T-helper 2 cell (primary cell): Measurements from ENCODE around the gene ODF2L.

Source experiments
- DNase-seq, 5 experiments: peaks; one replicate each; pipeline versions ENCODE4 v3.0.0 to v3.0.0-alpha.2; 2012 to 2022
- total RNA-seq, 2 donors: gene quantifications; one replicate each; lab custom pipeline; 2026; lab: John Stamatoyannopoulos, UW

Gene ODF2L
- total RNA-seq: 105 to 108 reads per million in 2 donors

DNA sequence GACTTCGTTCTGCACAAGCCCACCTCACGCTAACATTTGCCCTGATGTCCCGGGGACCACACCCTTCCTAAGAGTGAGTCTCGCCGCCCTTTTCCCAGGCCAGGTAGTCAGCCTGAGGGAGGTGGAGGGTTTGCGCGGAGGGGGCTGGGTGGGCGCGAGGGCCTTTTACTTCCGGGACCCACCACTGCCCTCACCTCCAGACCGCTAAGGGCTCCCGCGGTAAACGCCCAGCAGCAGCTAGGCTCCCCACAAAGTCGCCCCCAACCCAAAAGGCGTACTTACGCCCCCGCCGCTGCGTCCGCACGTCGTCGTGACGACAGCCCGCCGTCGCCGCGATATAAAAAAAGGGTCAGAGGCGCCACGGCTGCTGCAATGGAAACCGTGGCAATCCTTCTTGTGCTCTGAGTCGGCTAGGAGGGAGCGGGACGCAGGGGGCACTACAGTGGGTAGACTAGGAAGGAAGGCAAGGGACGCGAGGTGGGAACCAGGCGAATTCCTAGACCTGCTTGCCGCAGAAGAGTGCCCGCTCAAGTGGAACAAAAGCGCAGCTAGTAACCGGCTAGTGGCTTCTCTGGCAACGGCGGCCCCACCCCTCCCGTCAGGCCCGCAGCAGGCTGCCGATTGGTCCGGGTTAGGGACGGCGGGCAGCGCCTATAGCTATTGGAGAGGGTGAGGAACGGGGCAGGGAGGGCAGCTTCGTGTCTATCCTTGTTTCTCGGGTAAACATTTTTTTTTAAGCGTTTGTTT lies at the start of gene ODF2L:
Gene ODF2L (minus strand): TSS at position 573 of the 747 bp plus-strand sequence. CDS start 9,296 bp downstream, outside the sequence.
- DNase-seq: peak; percentile 72 to 94 (median 85)

DNA sequence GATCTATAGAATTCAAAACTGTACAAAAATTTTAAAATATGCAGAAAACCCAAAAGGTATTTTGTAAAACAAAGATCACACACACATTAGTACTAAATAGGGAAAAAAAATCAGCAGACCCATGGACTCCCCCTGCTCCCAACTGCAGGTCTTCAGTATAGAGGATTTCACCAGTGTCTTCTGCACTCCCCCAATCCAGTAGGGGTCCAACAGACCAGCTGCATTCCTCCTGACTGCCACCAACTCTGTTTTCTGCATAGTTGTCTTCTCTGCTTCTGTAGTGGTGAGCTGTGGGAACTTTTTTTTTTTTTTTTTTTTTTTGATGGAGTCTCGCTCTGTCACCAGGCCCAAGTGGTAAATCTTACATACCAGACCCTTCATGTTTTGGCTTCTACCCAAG lies 49.8 kb upstream of the ODF2L start:
- no peak for DNase-seq

GRCh38 chr1:86441997-86442396 lies 45.9 kb upstream of the ODF2L start:
- no peak for DNase-seq

DNA sequence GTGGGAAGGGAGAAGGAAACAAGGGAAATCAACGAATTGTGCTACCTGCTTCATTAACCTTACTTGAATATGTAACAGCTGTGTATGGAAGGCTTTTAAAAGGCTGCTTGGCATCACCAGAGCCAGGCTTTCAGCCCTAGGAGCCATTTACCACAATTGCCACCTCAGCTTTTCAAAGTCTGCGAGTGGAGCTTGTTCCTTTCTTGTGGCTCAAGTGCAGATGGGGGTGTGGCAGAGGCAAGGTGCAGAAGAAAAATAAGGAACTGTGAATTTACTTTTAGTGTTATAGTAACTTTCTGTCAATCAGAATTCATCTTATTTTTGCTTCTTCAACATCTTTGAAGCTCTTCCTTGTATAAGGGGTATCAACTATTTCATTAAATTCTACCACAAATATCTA lies 45.5 kb upstream of the ODF2L start:
- DNase-seq: peak in 1 of 5 experiments; percentile 4

GRCh38 chr1:86436041-86436440 lies 39.9 kb upstream of the ODF2L start:
- no peak for DNase-seq

DNA sequence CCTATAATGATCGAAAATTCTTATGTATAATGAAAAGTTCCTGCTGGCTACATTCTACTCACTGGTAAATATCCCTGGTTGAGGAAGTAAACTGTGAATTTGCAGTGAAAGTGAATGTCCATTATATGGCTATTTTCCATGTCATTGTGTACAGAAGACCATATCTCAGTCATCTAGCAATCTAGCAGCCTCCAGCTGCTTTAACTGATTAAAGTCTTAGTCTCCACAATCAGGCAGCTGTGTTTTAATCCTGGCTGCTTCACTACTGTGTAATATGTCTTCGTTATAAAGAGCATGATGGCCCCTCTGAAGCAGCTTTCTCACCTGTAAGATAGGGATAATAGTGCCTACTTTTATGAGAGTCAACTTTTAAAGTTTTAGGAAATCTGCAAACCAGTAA lies 39.2 kb upstream of the ODF2L start:
- DNase-seq: no peak

DNA sequence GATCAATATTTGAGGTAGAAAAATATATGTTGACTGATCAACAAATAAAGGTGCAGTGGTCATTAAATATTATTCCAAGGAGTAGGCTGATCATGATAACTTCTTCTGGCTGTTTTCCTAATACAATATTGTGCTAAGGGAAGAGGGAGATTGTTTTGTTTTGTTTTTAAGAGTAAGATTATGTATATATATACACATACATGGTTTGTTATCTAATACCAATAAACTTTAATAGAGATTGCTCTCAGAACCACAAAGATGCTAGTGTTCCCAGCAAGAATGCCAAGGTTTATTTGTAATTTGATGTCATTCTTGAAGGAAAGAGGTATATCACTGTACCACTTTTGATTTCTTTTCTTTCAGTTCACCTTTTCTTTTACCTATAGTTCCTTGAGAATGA lies 37.9 kb upstream of the ODF2L start:
- DNase-seq: no peak

DNA sequence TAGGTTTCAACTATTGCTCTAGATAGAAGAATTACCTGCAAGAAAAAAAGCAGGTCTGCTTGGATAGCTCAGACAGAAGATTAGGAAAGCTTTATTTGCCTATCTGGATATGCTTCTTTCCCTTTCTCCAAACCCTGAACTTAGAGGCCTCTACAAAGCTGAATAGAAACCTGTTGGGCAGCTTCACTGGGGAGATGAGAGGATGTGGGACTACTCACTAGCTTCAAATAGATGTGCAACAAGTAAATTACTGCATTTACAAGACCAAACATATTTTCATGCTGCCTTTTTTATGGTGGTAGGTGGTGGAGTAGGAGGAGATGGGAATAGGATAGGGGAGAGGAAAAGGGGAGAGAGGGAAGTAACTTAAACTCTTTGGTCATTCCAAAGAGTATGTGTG lies 34.3 kb upstream of the ODF2L start:
- DNase-seq: no peak

- peak in 1 of 5 experiments; percentile 3 for DNase-seq
These were observed 33.7 kb upstream of the ODF2L start for GRCh38 chr1:86429835-86430234.

GRCh38 chr1:86429122-86429725 lies 33.1 kb upstream of the ODF2L start:
- no peak for DNase-seq

DNA sequence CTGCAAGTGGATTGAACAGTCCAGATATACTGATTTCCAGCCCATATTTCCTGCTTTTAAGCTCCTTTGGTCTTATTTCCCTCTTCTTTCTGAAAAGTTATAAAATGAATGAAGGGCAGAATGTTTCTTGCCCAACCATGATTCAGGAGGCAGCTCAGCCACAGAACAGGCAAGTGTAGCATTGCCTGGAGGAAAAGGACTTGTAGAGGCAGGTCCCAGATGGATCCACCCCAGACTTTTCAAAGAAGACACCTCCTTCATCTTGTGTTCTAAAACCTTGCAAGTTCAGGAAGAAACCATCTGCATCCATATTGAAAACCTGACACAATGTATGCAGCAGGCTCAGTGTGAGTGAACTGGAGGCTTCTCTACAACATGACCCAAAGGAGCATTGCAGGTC lies 27.8 kb upstream of the ODF2L start, which contains the start of gene CLCA2:
Gene CLCA2 (plus strand): TSS at position 299 of the 400 bp plus-strand sequence. CDS start 77 bp downstream, at position 376.
- DNase-seq: no peak

DNA sequence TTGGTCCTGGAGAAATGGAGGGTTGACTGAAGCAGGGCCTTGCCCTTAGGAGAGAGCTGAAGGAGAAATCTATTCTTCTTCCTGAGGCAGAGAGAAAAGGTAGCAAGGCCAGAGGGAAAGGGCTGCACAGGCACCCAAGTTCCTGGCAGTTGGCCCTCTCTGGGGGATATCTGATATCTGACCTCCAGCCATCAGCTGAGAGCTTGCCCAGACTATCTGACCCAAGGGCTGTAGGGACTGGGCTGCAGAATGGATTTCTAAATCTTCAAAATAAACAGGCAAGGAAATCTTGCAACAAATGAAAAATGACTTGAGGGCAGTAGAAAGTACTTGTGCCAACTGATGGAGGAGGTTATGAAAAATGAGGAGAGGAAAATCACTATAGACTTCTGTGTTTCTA lies 27.4 kb upstream of the ODF2L start:
- DNase-seq: no peak

GRCh38 chr1:86421601-86422280 lies 25.6 kb upstream of the ODF2L start:
- no peak for DNase-seq

DNA sequence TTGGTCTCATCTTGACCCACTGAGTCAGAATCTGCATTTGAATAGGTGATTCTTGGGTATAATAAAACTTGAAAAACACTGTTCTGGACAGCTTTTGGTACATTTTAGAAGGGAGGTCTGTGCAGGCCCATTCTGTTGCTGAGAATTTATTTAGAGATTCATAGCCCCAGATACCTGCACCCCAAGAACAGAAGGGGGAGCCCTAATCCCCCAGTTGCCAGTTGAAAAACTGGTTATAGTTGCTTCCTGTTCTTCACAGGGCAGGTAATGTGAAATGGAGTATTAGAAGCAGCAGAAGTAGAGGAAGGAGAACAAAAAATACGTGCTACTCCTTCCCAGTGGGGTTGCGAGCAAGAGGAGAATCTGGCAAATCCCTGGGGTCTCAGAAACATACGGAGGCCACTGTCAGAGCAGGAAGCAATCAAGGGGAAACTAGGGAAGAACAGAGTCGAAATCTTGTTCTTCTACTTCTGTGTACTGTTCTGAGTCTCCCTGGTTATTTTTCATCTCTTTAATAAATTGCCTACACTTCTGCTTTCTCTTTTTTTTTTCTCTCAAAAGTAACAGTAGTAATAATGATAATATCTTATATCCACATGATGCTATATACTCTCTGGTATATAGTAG lies 23.3 kb upstream of the ODF2L start:
- DNase-seq: peak in 2 of 5 experiments; percentile 21 to 54

DNA sequence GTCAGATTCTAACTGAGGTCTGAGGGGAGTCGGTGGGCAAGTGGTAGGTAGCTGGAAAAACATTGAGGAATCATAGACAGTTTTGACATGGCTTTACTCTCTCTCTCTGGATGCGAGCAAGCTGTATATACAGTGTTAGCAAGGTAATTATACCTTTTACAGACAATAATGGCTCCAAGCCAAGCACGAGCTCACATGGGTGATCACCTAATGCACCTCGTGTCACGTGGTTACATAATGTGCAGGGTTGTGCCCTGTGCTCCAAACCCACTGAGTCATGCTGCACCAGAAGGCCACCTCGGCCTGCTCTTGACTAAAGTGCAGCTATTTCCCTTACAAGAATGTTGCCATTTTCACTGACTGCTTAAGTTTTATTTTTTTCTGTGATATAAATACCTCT lies 20.2 kb upstream of the ODF2L start:
- DNase-seq: no peak

GRCh38 chr1:86410879-86411278 lies 14.8 kb upstream of the ODF2L start:
- DNase-seq: no peak

DNA sequence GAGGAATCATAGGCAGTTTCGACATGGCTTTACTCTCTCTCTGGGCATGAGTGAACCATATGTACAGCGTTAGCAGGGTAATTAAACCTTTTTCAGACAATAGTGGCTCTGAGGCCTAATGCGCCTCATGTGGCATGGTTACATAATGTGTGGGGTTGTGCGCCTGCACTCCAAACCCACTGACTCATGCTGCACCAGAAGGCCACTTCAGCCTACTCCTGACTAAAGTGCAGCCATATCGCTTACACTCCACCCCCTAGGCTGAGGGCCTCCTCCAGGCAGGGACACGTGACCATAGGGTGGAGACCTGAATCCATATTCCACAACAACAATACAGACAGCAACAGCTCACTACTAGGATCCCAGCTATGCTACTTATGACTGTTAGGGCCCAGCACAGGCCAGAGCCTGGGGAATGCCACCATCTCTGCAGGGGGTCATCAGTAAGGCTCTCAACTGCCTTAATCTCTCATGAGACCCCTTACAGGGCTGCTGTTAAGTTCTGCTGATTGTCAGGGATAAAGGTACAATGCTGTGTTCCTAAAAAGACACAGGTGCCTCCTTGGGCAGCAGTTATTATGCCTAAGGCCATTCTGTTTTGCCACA lies 13.4 kb upstream of the ODF2L start:
- DNase-seq: no peak

- DNase-seq: no peak
These were observed 371 bp upstream of the ODF2L start for GRCh38 chr1:86396498-86396890.

DNA sequence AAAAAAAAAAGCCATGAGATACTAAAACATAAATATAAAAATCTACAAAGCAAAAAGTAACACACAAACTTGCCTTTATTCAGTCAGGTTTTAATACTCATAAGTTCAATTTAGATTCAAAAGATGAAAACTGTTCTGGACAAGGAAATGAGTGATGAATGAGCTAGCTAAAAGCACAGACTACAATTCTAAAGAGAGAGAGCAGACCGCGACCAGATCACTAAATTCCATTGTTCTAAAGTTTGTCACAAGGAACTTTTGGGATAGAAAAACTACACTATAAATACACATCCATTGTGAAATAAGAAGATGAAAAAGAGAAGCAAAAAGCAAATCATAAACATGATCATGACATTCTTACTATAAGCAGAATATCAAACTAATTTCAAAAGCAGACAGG lies 1.7 kb downstream of the ODF2L start:
- DNase-seq: no peak

- DNase-seq: peak in 2 of 5 experiments; percentile 35 to 59
These were observed 6.8 kb downstream of the ODF2L start for GRCh38 chr1:86389307-86389706.

DNA sequence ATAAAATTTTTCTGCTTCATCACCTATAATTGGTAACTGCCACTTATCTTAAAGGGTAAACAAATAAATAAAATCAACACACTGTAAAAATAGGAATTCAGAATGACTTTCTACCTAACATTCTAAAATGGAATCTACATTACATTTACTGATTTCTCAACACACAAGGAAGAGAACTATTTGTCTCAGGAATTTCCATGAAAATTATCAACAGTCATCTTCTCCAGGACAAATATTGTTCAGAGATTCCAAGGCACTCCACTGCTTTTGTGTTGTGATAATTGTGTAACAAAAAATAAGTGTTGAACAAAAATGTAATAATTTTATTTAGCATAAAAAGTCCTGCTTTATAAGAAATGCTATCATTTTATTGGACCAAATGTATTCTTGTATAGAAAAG lies 7.3 kb downstream of the ODF2L start:
- DNase-seq: no peak

- DNase-seq: no peak
These were observed 8.1 kb downstream of the ODF2L start for GRCh38 chr1:86387916-86388627.
